CD4-positive, alpha-beta T cell treated with Interleukin-1 beta for 1 hour (primary cell): ENCODE data around the gene ARHGAP10.

Experiments
- DNase-seq, 2 donors: peaks; one replicate each; pipeline ENCODE4 v3.0.0-alpha.2; 2020 to 2022

Gene ARHGAP10

GRCh38 chr4:147769386-147769785, 37.5 kb downstream of the ARHGAP10 start:
- DNase-seq, result no peak

- no peak for DNase-seq
These were observed 38.9 kb downstream of the ARHGAP10 start for GRCh38 chr4:147770831-147771230.

GRCh38 chr4:147772056-147772455, 40.2 kb downstream of the ARHGAP10 start:
- DNase-seq, result no peak

GRCh38 chr4:147772459-147772969, 40.6 kb downstream of the ARHGAP10 start:
- no peak for DNase-seq

- no peak for DNase-seq
These were observed 41.6 kb downstream of the ARHGAP10 start for GRCh38 chr4:147773261-147774184.

- DNase-seq, result no peak
These were observed 44.8 kb downstream of the ARHGAP10 start for GRCh38 chr4:147776716-147777115.

GRCh38 chr4:147777456-147778091, 45.7 kb downstream of the ARHGAP10 start:
- no peak for DNase-seq

GRCh38 chr4:147778942-147779341, 47.1 kb downstream of the ARHGAP10 start:
- DNase-seq, result no peak

GRCh38 chr4:147779451-147779850, 47.6 kb downstream of the ARHGAP10 start:
- no peak for DNase-seq

GRCh38 chr4:147780137-147780777, 48.4 kb downstream of the ARHGAP10 start:
- DNase-seq, result peak in 1 of 2 donors; percentile 35

- DNase-seq, result no peak
These were observed 50.3 kb downstream of the ARHGAP10 start for GRCh38 chr4:147782087-147782781.

GRCh38 chr4:147785129-147785528, 53.2 kb downstream of the ARHGAP10 start:
- no peak for DNase-seq

- no peak for DNase-seq
These were observed 54.1 kb downstream of the ARHGAP10 start for GRCh38 chr4:147786031-147786430.

- DNase-seq, result no peak
These were observed 54.6 kb downstream of the ARHGAP10 start for GRCh38 chr4:147786531-147786930.

- no peak for DNase-seq
These were observed 55.3 kb downstream of the ARHGAP10 start for GRCh38 chr4:147787204-147787603.

- no peak for DNase-seq
These were observed 56.9 kb downstream of the ARHGAP10 start for GRCh38 chr4:147788791-147789190.

GRCh38 chr4:147789596-147789995, 57.7 kb downstream of the ARHGAP10 start:
- no peak for DNase-seq

GRCh38 chr4:147790412-147790811, 58.5 kb downstream of the ARHGAP10 start:
- no peak for DNase-seq

- no peak for DNase-seq
These were observed 59.5 kb downstream of the ARHGAP10 start for GRCh38 chr4:147791341-147791740.

GRCh38 chr4:147791865-147792264, 60.0 kb downstream of the ARHGAP10 start:
- DNase-seq, result no peak

- no peak for DNase-seq
These were observed 61.9 kb downstream of the ARHGAP10 start for GRCh38 chr4:147793569-147794313.

- no peak for DNase-seq
These were observed 62.4 kb downstream of the ARHGAP10 start for GRCh38 chr4:147794314-147794680.
